ENCODE measurements around the gene KIAA1328. TPM values are rescaled to one million over a fixed set of nuclear protein-coding genes. Genes with fewer than 3 reads are reported as not detected.
A peak's percentile ranks its signal among the peaks of the same experiment; 100 is the strongest.

Gene KIAA1328
- total and polyA plus RNA-seq, 3 experiments from 2014 or later, result 6.6 to 8.3 (median 6.8) TPM

GRCh38 chr18:36960038-36960437 lies 131.1 kb downstream of the KIAA1328 start:
- no peak overlapping the region for H3K27ac ChIP-seq (ENCODE audit: low read depth, low read length)
- H3K4me3 ChIP-seq (ENCODE audit: low read length), result no peak overlapping the region
- H3K4me1 ChIP-seq (ENCODE audit: insufficient read depth, low read length), result no peaks in the 10 kb centered on the region
- H3K36me3 ChIP-seq (ENCODE audit: insufficient read depth, low read length), result no peaks in the 10 kb centered on the region
- no peaks in the 10 kb centered on the region for H3K9me3 ChIP-seq (ENCODE audit: low read length)
- no peaks in the 10 kb centered on the region for H3K27me3 ChIP-seq (ENCODE audit: insufficient read depth, low read length, poor library complexity, severe bottlenecking)
- peaks cover 43 to 84% (median 61%) of the 10 kb centered on the region in 3 donors for H3K36me3 Mint-ChIP-seq
- POLR2A ChIA-PET, result no interaction called here
- H3K27me3 Mint-ChIP-seq, result no peaks in the 10 kb centered on the region
- H3K27ac Mint-ChIP-seq, result no peak overlapping the region
- H3K4me1 Mint-ChIP-seq, result no peaks in the 10 kb centered on the region
- CTCF ChIA-PET, result no interaction called here
- H3K9me3 Mint-ChIP-seq, result peaks cover 17 to 44% (median 19%) of the 10 kb centered on the region in 5 donors
- DNase-seq, result no peak
- no peak overlapping the region for H3K4me3 Mint-ChIP-seq

DNA sequence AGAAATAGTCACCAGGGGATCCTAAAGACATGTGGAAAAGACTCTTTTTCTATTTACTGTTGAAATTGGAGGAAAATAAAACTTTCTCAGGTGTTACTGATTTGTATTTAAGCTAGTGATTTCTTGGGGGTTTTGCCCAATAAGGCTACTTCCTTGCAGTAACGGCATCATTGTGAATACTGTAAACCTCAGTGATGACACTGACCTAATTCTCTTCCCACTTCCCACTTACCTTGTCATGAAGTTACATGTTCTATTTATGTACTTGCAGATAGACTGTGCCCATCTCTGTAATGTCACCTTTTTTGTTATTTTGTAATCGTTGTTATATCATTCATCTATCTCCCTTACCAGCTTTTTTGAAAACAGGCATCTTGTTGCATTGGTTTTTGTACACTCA lies 134.5 kb downstream of the KIAA1328 start:
- Mint-ChIP-seq H3K27me3 (peaks cover 0 to 4% of the 10 kb centered on the region in 2 donors), H3K4me3 (no peak overlapping the region), H3K4me1 (no peaks in the 10 kb centered on the region), H3K36me3 (peaks cover 36 to 83% (median 57%) of the 10 kb centered on the region in 3 donors), H3K9me3 (peaks cover 32 to 65% (median 40%) of the 10 kb centered on the region in 5 donors), H3K27ac (no peak overlapping the region)
- no peaks in the 10 kb centered on the region for H3K9me3 ChIP-seq (ENCODE audit: low read length)
- H3K4me1 ChIP-seq (ENCODE audit: insufficient read depth, low read length), result no peaks in the 10 kb centered on the region
- ChIA-PET POLR2A (no interaction called here), CTCF (no interaction called here)
- no peak for DNase-seq
- H3K36me3 ChIP-seq (ENCODE audit: insufficient read depth, low read length), result no peaks in the 10 kb centered on the region
- H3K27ac ChIP-seq (ENCODE audit: low read depth, low read length), result no peak overlapping the region
- no peak overlapping the region for H3K4me3 ChIP-seq (ENCODE audit: low read length)
- H3K27me3 ChIP-seq (ENCODE audit: insufficient read depth, low read length, poor library complexity, severe bottlenecking), result no peaks in the 10 kb centered on the region

DNA sequence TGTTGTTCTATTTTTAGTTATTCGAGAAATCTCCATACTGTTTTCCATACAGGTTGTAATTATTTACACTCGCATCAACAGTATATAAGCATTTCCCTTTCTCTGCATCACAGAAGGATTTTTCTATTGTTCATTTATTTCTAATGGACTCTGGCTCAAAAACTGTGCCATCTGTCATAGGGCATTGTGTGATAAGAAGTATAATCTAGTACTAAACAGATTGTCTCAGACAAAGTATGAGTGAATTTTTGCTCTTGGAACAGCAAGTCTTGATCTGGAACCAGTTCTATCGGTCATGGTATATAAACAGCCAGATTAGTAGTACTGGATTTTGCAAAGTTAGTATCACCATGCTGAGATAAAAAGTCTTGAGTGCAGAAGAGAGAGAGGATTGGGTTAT lies 145.8 kb downstream of the KIAA1328 start:
- POLR2A ChIA-PET, result no interaction called here
- no peaks in the 10 kb centered on the region for H3K4me1 Mint-ChIP-seq

DNA sequence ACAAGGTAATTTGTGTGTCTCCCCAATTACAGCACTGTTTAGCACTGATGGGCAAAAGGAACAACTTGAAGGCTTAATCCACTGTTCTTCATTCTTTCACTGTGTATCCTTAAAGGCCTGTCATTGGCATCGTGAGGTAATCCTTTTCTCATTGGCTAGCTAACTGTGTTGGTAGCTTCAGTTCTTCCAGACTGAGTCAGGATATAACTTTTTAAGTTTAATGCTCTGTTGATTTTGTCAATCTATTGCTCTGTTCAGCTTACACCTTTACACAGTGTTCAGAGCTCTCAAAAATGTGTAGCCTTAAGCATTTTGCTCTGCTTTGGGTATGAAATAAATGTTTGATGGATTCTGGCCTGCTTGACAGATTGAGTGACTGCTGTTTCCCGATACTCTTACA lies 148.2 kb downstream of the KIAA1328 start:
- no peaks in the 10 kb centered on the region for H3K27me3 ChIP-seq (ENCODE audit: insufficient read depth, low read length, poor library complexity, severe bottlenecking)
- Mint-ChIP-seq H3K9me3 (peaks cover 3 to 66% (median 12%) of the 10 kb centered on the region in 5 donors), H3K27ac (no peak overlapping the region), H3K36me3 (peaks cover 17 to 61% (median 22%) of the 10 kb centered on the region in 3 donors), H3K4me3 (no peak overlapping the region), H3K4me1 (no peaks in the 10 kb centered on the region), H3K27me3 (no peaks in the 10 kb centered on the region)
- ChIA-PET POLR2A (no interaction called here), CTCF (no interaction called here)
- H3K36me3 ChIP-seq (ENCODE audit: insufficient read depth, low read length), result no peaks in the 10 kb centered on the region
- no peaks in the 10 kb centered on the region for H3K9me3 ChIP-seq (ENCODE audit: low read length)
- no peak overlapping the region for H3K27ac ChIP-seq (ENCODE audit: low read depth, low read length)
- no peaks in the 10 kb centered on the region for H3K4me1 ChIP-seq (ENCODE audit: insufficient read depth, low read length)
- no peak overlapping the region for H3K4me3 ChIP-seq (ENCODE audit: low read length)
- DNase-seq, result no peak

More for the DNA sequence above, 145.8 kb downstream of the KIAA1328 start:
- H3K4me3 Mint-ChIP-seq, result no peak overlapping the region
- H3K4me3 ChIP-seq (ENCODE audit: low read length), result no peak overlapping the region
- no peaks in the 10 kb centered on the region for H3K27me3 ChIP-seq (ENCODE audit: insufficient read depth, low read length, poor library complexity, severe bottlenecking)
- no peak for DNase-seq
- CTCF ChIA-PET, result no interaction called here
- no peaks in the 10 kb centered on the region for H3K27me3 Mint-ChIP-seq
- no peak overlapping the region for H3K27ac Mint-ChIP-seq
- no peak overlapping the region for H3K27ac ChIP-seq (ENCODE audit: low read depth, low read length)
- no peaks in the 10 kb centered on the region for H3K4me1 ChIP-seq (ENCODE audit: insufficient read depth, low read length)
- no peaks in the 10 kb centered on the region for H3K9me3 ChIP-seq (ENCODE audit: low read length)
- no peaks in the 10 kb centered on the region for H3K36me3 ChIP-seq (ENCODE audit: insufficient read depth, low read length)
- H3K9me3 Mint-ChIP-seq, result peaks cover 16 to 71% (median 23%) of the 10 kb centered on the region in 5 donors
- H3K36me3 Mint-ChIP-seq, result peaks cover 14 to 59% (median 20%) of the 10 kb centered on the region in 3 donors

DNA sequence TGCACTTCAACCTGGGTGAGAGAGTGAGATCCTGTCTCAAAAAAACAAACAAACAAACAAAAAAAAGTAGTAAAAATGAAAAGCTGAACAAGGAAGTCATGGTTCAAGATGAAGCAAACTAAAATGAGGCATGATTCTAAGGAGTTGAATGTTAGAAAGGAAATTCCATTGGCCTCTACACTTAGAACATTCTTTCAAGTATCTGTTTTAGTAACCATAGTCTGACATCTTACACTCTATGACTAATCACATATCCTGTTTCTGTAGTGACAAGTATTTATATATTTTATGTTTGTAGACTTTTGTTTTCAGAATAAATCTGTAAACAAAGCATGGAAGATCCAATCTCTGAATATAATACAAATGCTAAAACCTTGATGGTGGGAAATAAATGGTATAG lies 164.1 kb downstream of the KIAA1328 start:
- Mint-ChIP-seq H3K27ac (no peak overlapping the region), H3K36me3 (peaks cover 24 to 62% (median 43%) of the 10 kb centered on the region in 3 donors), H3K4me3 (no peak overlapping the region), H3K9me3 (peaks cover 24 to 53% (median 29%) of the 10 kb centered on the region in 5 donors), H3K27me3 (no peaks in the 10 kb centered on the region), H3K4me1 (no peaks in the 10 kb centered on the region)
- Histone ChIP-seq H3K27ac (ENCODE audit: low read depth, low read length) (no peak overlapping the region), H3K27me3 (ENCODE audit: insufficient read depth, low read length, poor library complexity, severe bottlenecking) (no peaks in the 10 kb centered on the region), H3K4me3 (ENCODE audit: low read length) (no peak overlapping the region), H3K9me3 (ENCODE audit: low read length) (no peaks in the 10 kb centered on the region), H3K36me3 (ENCODE audit: insufficient read depth, low read length) (no peaks in the 10 kb centered on the region), H3K4me1 (ENCODE audit: insufficient read depth, low read length) (no peaks in the 10 kb centered on the region)
- ChIA-PET POLR2A (no interaction called here), CTCF (no interaction called here)
- no peak for DNase-seq

DNA sequence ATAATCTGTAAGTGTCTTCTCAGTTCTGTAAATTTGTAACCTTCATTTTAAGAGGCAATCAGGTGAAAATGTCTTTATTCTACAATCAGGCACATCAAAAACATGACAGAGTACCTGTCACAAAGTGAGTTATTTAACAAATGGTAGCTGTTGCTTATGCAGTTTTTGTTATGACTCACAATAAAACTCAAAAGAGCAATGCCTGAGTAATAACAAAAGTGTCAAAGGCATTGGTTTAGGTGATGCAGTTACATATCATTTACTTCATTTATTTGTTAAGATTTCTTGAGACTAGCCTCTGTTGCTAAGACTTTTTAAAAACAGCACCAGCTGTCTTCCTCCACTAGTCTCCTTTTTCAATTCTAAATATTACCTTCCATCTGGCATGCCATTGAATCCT lies 177.8 kb downstream of the KIAA1328 start:
- ChIA-PET CTCF (no interaction called here), POLR2A (no interaction called here)
- Mint-ChIP-seq H3K27me3 (no peaks in the 10 kb centered on the region), H3K9me3 (peaks cover 16 to 61% (median 16%) of the 10 kb centered on the region in 5 donors), H3K36me3 (peaks cover 5 to 56% (median 5%) of the 10 kb centered on the region in 3 donors), H3K27ac (no peak overlapping the region), H3K4me1 (no peaks in the 10 kb centered on the region), H3K4me3 (no peak overlapping the region)
- H3K4me3 ChIP-seq (ENCODE audit: low read length), result no peak overlapping the region
- no peaks in the 10 kb centered on the region for H3K36me3 ChIP-seq (ENCODE audit: insufficient read depth, low read length)
- no peaks in the 10 kb centered on the region for H3K27me3 ChIP-seq (ENCODE audit: insufficient read depth, low read length, poor library complexity, severe bottlenecking)
- H3K27ac ChIP-seq (ENCODE audit: low read depth, low read length), result no peak overlapping the region
- no peak for DNase-seq
- no peaks in the 10 kb centered on the region for H3K9me3 ChIP-seq (ENCODE audit: low read length)
- H3K4me1 ChIP-seq (ENCODE audit: insufficient read depth, low read length), result no peaks in the 10 kb centered on the region

DNA sequence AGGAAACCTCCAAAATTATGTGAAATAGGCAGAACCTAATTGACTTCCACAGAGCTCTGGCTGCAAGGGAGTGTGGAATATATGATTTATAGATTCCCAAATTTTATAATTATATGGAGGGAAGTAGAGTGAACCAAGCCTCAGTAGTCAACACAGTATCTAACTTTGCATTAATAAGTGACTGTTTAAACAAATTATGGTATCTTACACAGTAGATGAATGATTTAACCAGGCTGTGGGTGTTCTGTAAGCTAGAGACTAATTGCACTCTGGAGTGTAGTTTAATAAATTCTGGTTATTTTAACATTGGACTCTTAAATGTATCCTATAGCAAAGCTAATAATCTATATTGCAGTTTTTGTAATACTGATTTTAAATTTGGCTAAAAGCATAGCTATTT lies 183.5 kb downstream of the KIAA1328 start:
- Histone ChIP-seq H3K9me3 (ENCODE audit: low read length) (no peaks in the 10 kb centered on the region), H3K4me3 (ENCODE audit: low read length) (no peak overlapping the region), H3K36me3 (ENCODE audit: insufficient read depth, low read length) (no peaks in the 10 kb centered on the region), H3K27me3 (ENCODE audit: insufficient read depth, low read length, poor library complexity, severe bottlenecking) (no peaks in the 10 kb centered on the region), H3K4me1 (ENCODE audit: insufficient read depth, low read length) (no peaks in the 10 kb centered on the region), H3K27ac (ENCODE audit: low read depth, low read length) (no peak overlapping the region)
- Mint-ChIP-seq H3K4me3 (no peak overlapping the region), H3K4me1 (peaks cover 0 to 4% (median 0%) of the 10 kb centered on the region in 3 donors), H3K27me3 (no peaks in the 10 kb centered on the region), H3K27ac (no peak overlapping the region), H3K9me3 (peaks cover 41 to 66% (median 47%) of the 10 kb centered on the region in 5 donors), H3K36me3 (peaks cover 1 to 62% (median 24%) of the 10 kb centered on the region in 3 donors)
- no peak for DNase-seq
- POLR2A ChIA-PET, result no interaction called here
- CTCF ChIA-PET, result no interaction called here

GRCh38 chr18:37019157-37019827 lies 190.4 kb downstream of the KIAA1328 start:
- CTCF ChIA-PET, result no interaction called here
- H3K4me1 ChIP-seq (ENCODE audit: insufficient read depth, low read length), result no peaks in the 10 kb centered on the region
- no peak overlapping the region for H3K4me3 ChIP-seq (ENCODE audit: low read length)
- Mint-ChIP-seq H3K27ac (no peak overlapping the region), H3K4me1 (peaks cover 0 to 3% (median 0%) of the 10 kb centered on the region in 3 donors), H3K9me3 (peaks cover 51 to 69% (median 56%) of the 10 kb centered on the region in 5 donors), H3K36me3 (peaks cover 7 to 84% (median 53%) of the 10 kb centered on the region in 3 donors), H3K27me3 (no peaks in the 10 kb centered on the region), H3K4me3 (no peak overlapping the region)
- peak in 1 of 5 donors; percentile 22 for DNase-seq
- POLR2A ChIA-PET, result no interaction called here
- H3K27ac ChIP-seq (ENCODE audit: low read depth, low read length), result no peak overlapping the region
- no peaks in the 10 kb centered on the region for H3K36me3 ChIP-seq (ENCODE audit: insufficient read depth, low read length)
- H3K27me3 ChIP-seq (ENCODE audit: insufficient read depth, low read length, poor library complexity, severe bottlenecking), result no peaks in the 10 kb centered on the region
- H3K9me3 ChIP-seq (ENCODE audit: low read length), result peaks cover 8% of the 10 kb centered on the region

Measured in CD8-positive, alpha-beta memory T cell (primary cell).